Subcutaneous adipose tissue (tissue), 4 donors: ENCODE data around the gene ZNF710. TPM values are rescaled to one million over a fixed set of nuclear protein-coding genes. Genes with fewer than 3 reads are reported as not detected.

Experiments
- CTCF ChIP-seq: fragments of 450-650 bp; IDR thresholded peaks from one replicate; pipeline ENCODE4 v1.5.1; 2016; ENCODE audit warnings: low read depth, mild to moderate bottlenecking, control low read depth, antibody characterized with exemption, moderate library complexity
- total RNA-seq, 4 donors: library from RNA; depleted of rRNA; stranded (reverse); fragments of >200 nt; gene quantifications; one replicate each; pipeline ENCODE4 v1.1.0, GENCODE V29; 2016

The ZNF710 gene
- total RNA-seq, 4 donors from 2014 or later = 5.4 to 8.3 (median 6.1) TPM

DNA sequence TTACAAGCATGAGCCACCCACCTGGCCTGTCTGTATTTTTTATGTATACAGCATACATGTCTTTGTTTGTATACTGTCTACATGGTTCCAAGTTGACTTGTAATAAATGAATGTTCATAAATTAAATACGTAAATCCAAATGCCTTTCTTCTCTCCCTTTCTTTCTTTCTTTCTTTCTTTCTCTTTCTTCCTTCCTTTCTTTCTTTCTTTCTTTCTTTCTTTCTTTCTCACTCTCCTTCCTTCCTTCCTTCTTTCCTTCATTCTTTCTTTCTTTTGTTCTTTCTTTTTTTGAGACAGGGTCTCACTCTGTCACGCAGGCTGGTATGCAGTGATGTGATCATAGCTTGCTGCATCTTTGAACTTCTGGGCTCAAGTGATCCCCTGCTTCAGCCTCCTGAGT, 17.1 kb upstream of the ZNF710 start:
- no peak for TF ChIP-seq CTCF

DNA sequence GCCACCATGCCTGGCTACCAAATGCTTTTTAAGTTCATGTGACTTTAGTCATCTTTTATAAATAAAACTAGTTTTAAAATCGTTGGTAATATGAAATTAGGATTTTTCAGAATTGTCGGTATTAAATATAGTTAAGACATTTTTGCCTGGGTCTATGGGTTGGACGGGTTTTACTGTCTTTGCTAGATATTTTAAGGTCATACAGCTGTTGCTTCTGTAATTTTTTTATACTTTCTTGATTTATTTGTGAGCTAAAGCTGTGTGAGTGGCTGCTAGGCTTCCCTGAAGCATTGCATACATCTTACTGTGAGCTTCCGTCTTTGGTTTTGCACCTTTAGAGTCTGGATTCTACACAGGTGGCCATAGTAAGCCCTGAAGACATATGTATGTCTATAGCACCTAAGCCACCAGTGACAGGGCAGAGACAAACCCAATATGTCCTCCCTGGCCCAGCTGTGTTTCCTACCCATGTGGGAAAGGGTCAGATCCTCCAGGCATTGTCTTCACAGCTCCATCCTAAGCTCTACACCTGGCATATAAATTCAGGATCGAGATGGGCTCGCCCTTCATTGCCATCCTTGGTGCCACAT, 16.6 kb upstream of the ZNF710 start:
- TF ChIP-seq CTCF = no peak

DNA sequence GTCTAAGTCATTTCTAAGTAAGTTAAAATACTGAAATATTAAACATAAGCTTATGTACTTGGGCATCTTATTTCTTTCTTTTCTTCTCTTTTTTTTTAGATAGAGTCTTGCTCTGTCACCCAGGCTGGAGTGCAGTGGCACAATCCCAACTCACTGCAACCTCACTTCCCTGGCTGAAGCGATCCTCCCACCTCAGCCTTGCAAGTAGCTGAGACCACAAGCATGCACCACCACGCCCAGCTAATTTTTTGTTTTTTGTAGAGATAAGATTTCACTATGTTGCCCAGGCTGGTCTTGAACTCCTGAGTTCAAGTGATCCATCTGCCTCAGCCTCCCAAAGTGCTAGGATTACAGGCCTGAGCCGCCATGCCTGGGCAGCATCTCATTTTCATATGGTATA, 16.0 kb upstream of the ZNF710 start:
- TF ChIP-seq CTCF = no peak

DNA sequence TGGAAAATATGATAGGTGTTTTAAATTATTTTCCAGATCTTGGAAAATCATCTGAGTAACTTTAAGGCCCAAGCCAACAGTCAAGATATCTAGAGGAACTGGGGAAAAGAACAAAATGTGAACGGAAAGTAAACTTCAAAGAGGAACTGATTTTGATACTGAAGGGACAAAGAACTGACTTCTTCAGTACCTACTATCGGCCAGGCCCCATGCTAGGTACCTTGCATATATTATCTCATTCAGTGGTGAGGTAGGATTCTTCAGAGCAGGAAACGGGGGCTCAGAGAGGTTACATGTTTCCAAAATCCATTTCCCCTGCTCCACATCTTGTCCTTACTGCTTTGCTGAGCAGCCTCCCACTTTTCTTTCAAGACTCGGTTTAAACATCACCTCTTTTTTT, 9.8 kb upstream of the ZNF710 start:
- no peak for TF ChIP-seq CTCF

- no peak for TF ChIP-seq CTCF
Observed at GRCh38 chr15:89993349-89993748, 7.8 kb upstream of the ZNF710 start.

DNA sequence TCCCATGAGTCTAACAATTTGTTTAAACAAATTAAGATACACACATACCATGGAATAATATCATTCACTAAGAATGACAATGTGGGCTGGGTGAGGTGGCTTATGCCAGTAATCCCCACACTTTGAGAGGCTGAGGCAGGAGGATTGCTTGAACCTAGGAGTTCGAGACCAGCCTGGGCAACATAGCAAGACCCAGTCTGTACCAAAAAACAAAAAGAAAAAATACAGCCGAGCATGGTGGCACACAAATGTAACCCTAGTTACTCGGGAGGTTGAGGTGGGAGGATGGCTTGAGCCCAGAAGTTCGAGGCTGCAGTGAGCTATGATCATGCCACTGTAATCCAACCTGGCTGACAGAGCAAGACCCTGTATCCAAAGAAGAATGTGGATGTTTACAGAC, 4.0 kb upstream of the ZNF710 start:
- no peak for TF ChIP-seq CTCF

GRCh38 chr15:89998141-89998661, 2.9 kb upstream of the ZNF710 start:
- no peak for TF ChIP-seq CTCF
